ENCODE measurements around the gene RBBP8.

Gene RBBP8

DNA sequence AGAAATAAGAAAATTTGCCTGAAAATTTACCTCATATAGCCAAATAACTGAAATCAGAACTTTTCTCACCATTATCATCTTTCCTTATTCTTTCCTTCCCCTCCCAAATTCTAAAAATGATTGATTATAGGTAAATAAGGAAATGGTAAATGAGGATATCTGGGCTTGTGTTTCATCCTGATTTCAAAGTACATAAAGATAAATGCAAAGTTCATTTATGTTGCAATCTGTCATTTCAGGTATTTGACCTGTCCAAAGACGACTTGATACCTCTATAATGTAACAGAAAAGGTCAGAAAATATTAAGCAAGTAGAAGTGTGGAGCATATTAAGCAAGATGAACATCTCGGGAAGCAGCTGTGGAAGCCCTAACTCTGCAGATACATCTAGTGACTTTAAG lies 3.4 kb downstream of the RBBP8 start:
- ChIA-PET POLR2A (no interaction called here), CTCF (no interaction called here)
- WGBS (ENCODE audit: insufficient coverage): 100% methylated on average over 1 of the region's 2 CpGs
- Histone ChIP-seq H3K9me3 (ENCODE audit: control extremely low read depth in 1 of 5, control insufficient read depth in 4 of 5, insufficient read depth in 2 of 5, low read depth in 1 of 5, low read length in 4 of 5) (no peaks in the 10 kb centered on the region), H3K27me3 (replicated peaks in 2 of 5; ENCODE audit: control insufficient read depth in 4 of 5, insufficient read depth in 5 of 5, low read length in 4 of 5) (no peaks in the 10 kb centered on the region), H3K4me1 (ENCODE audit: control extremely low read depth in 1 of 4, control insufficient read depth in 4 of 4, insufficient read depth in 4 of 4, low read length in 3 of 4) (peaks cover 5 to 36% (median 19%) of the 10 kb centered on the region in 4 experiments), H3K4me3 (ENCODE audit: control insufficient read depth in 1 of 7, extremely low read depth in 1 of 7, insufficient read depth in 4 of 7, low read depth in 2 of 7, low read length in 6 of 7) (no peak overlapping the region), H3K27ac (ENCODE audit: insufficient read depth in 1 of 2, low read depth in 1 of 2, low read length in 2 of 2, poor library complexity in 1 of 2, severe bottlenecking in 2 of 2) (no peak overlapping the region), H3K36me3 (ENCODE audit: control insufficient read depth in 4 of 4, insufficient read depth in 4 of 4, low read length in 3 of 4) (peaks cover 4 to 8% (median 7%) of the 10 kb centered on the region in 4 experiments)
- DNase-seq: no peak

DNA sequence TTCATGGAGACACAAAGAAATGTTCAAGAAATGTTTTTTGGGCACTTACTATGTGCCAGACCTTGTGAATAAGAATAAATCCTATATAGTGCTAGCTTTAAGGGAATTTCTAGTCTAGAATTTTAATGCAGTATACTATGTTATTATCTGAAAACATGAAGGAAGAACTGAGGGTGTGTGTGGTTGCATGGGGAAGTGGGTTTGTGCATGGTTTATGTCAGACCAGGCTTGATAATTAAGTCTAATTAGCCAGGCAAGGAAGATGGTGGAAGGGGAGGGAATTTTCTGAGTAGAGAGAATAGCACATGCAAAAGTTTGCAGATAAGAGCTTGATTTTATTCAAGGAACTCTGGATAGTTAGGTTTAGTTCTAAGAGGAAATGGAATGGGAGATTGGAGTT lies 6.5 kb downstream of the RBBP8 start:
- H3K27ac ChIP-seq (ENCODE audit: insufficient read depth in 1 of 2, low read depth in 1 of 2, low read length in 2 of 2, poor library complexity in 1 of 2, severe bottlenecking in 2 of 2): no peak overlapping the region
- ChIA-PET POLR2A (no interaction called here), CTCF (no interaction called here)
- H3K27me3 ChIP-seq (replicated peaks in 2 of 5; ENCODE audit: control insufficient read depth in 4 of 5, insufficient read depth in 5 of 5, low read length in 4 of 5): no peaks in the 10 kb centered on the region
- H3K9me3 ChIP-seq (ENCODE audit: control extremely low read depth in 1 of 5, control insufficient read depth in 4 of 5, insufficient read depth in 2 of 5, low read depth in 1 of 5, low read length in 4 of 5): no peaks in the 10 kb centered on the region
- H3K4me1 ChIP-seq (ENCODE audit: control extremely low read depth in 1 of 4, control insufficient read depth in 4 of 4, insufficient read depth in 4 of 4, low read length in 3 of 4): peaks cover 0 to 23% (median 6%) of the 10 kb centered on the region in 4 experiments
- H3K36me3 ChIP-seq (ENCODE audit: control insufficient read depth in 4 of 4, insufficient read depth in 4 of 4, low read length in 3 of 4): peaks cover 4 to 16% (median 10%) of the 10 kb centered on the region in 4 experiments
- H3K4me3 ChIP-seq (ENCODE audit: control insufficient read depth in 1 of 7, extremely low read depth in 1 of 7, insufficient read depth in 4 of 7, low read depth in 2 of 7, low read length in 6 of 7): no peak overlapping the region
- DNase-seq: peak; percentile 8 to 66 (median 56)

GRCh38 chr18:22943847-22944246 lies 10.7 kb downstream of the RBBP8 start:
- POLR2A ChIA-PET: no interaction called here
- H3K9me3 ChIP-seq (ENCODE audit: control extremely low read depth in 1 of 5, control insufficient read depth in 4 of 5, insufficient read depth in 2 of 5, low read depth in 1 of 5, low read length in 4 of 5): no peaks in the 10 kb centered on the region
- H3K27ac ChIP-seq (ENCODE audit: insufficient read depth in 1 of 2, low read depth in 1 of 2, low read length in 2 of 2, poor library complexity in 1 of 2, severe bottlenecking in 2 of 2): no peak overlapping the region
- WGBS (ENCODE audit: insufficient coverage): 100% methylated on average over 1 of the region's 2 CpGs
- peaks cover 6 to 17% (median 7%) of the 10 kb centered on the region in 4 experiments for H3K36me3 ChIP-seq (ENCODE audit: control insufficient read depth in 4 of 4, insufficient read depth in 4 of 4, low read length in 3 of 4)
- peaks cover 0 to 7% (median 2%) of the 10 kb centered on the region in 4 experiments for H3K4me1 ChIP-seq (ENCODE audit: control extremely low read depth in 1 of 4, control insufficient read depth in 4 of 4, insufficient read depth in 4 of 4, low read length in 3 of 4)
- no peak for DNase-seq
- H3K27me3 ChIP-seq (replicated peaks in 2 of 5; ENCODE audit: control insufficient read depth in 4 of 5, insufficient read depth in 5 of 5, low read length in 4 of 5): no peaks in the 10 kb centered on the region
- CTCF ChIA-PET: interaction anchor here (2.2 kb wide), 1 partner anchor 12 kb away, joined by 5 read pairs; no protein-coding TSS in a partner anchor
- H3K4me3 ChIP-seq (ENCODE audit: control insufficient read depth in 1 of 7, extremely low read depth in 1 of 7, insufficient read depth in 4 of 7, low read depth in 2 of 7, low read length in 6 of 7): no peak overlapping the region

GRCh38 chr18:22946217-22946616 lies 13.1 kb downstream of the RBBP8 start:
- DNase-seq: no peak
- ChIA-PET POLR2A (no interaction called here), CTCF (no interaction called here)
- WGBS (ENCODE audit: insufficient coverage): 100% methylated on average over 1 of the region's 2 CpGs
- no peaks in the 10 kb centered on the region for H3K9me3 ChIP-seq (ENCODE audit: control extremely low read depth in 1 of 5, control insufficient read depth in 4 of 5, insufficient read depth in 2 of 5, low read depth in 1 of 5, low read length in 4 of 5)
- peaks cover 9 to 39% (median 22%) of the 10 kb centered on the region in 4 experiments for H3K36me3 ChIP-seq (ENCODE audit: control insufficient read depth in 4 of 4, insufficient read depth in 4 of 4, low read length in 3 of 4)
- H3K27me3 ChIP-seq (replicated peaks in 2 of 5; ENCODE audit: control insufficient read depth in 4 of 5, insufficient read depth in 5 of 5, low read length in 4 of 5): no peaks in the 10 kb centered on the region
- no peak overlapping the region for H3K27ac ChIP-seq (ENCODE audit: insufficient read depth in 1 of 2, low read depth in 1 of 2, low read length in 2 of 2, poor library complexity in 1 of 2, severe bottlenecking in 2 of 2)
- H3K4me3 ChIP-seq (ENCODE audit: control insufficient read depth in 1 of 7, extremely low read depth in 1 of 7, insufficient read depth in 4 of 7, low read depth in 2 of 7, low read length in 6 of 7): no peak overlapping the region
- no peaks in the 10 kb centered on the region for H3K4me1 ChIP-seq (ENCODE audit: control extremely low read depth in 1 of 4, control insufficient read depth in 4 of 4, insufficient read depth in 4 of 4, low read length in 3 of 4)

- H3K9me3 ChIP-seq (ENCODE audit: control extremely low read depth in 1 of 5, control insufficient read depth in 4 of 5, insufficient read depth in 2 of 5, low read depth in 1 of 5, low read length in 4 of 5): no peaks in the 10 kb centered on the region
- 100% methylated on average over 1 of the region's 2 CpGs for WGBS (ENCODE audit: insufficient coverage)
- no peaks in the 10 kb centered on the region for H3K27me3 ChIP-seq (replicated peaks in 2 of 5; ENCODE audit: control insufficient read depth in 4 of 5, insufficient read depth in 5 of 5, low read length in 4 of 5)
- POLR2A ChIA-PET: no interaction called here
- peaks cover 9 to 45% (median 22%) of the 10 kb centered on the region in 4 experiments for H3K36me3 ChIP-seq (ENCODE audit: control insufficient read depth in 4 of 4, insufficient read depth in 4 of 4, low read length in 3 of 4)
- CTCF ChIA-PET: interaction anchor here (1.0 kb wide), 1 partner anchor 18 kb away, joined by 4 read pairs; no protein-coding TSS in a partner anchor
- no peak overlapping the region for H3K4me3 ChIP-seq (ENCODE audit: control insufficient read depth in 1 of 7, extremely low read depth in 1 of 7, insufficient read depth in 4 of 7, low read depth in 2 of 7, low read length in 6 of 7)
- no peaks in the 10 kb centered on the region for H3K4me1 ChIP-seq (ENCODE audit: control extremely low read depth in 1 of 4, control insufficient read depth in 4 of 4, insufficient read depth in 4 of 4, low read length in 3 of 4)
- no peak for DNase-seq
- H3K27ac ChIP-seq (ENCODE audit: insufficient read depth in 1 of 2, low read depth in 1 of 2, low read length in 2 of 2, poor library complexity in 1 of 2, severe bottlenecking in 2 of 2): no peak overlapping the region
Observed at GRCh38 chr18:22946846-22947245, 13.7 kb downstream of the RBBP8 start.

DNA sequence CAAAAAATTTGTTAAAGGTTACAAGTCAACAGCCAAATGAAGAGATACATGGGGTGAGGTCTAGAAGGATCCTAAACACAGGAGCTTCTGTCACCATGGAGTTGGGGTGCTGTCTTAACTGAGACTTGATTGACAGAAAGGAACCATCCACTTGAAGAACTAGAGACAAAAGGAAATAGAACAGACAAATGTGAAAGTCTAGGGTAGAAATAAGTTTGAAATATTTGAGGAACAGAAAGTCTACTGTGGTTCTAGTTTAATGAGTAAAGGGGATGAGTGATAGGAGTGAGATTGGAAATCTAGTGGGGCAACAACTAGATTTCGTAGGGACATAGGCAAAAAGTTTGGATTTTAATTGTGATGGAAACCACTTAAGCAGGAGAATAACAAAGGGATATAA lies 18.7 kb downstream of the RBBP8 start:
- Histone ChIP-seq H3K27ac (ENCODE audit: insufficient read depth in 1 of 2, low read depth in 1 of 2, low read length in 2 of 2, poor library complexity in 1 of 2, severe bottlenecking in 2 of 2) (no peak overlapping the region), H3K27me3 (replicated peaks in 2 of 5; ENCODE audit: control insufficient read depth in 4 of 5, insufficient read depth in 5 of 5, low read length in 4 of 5) (no peaks in the 10 kb centered on the region), H3K4me1 (ENCODE audit: control extremely low read depth in 1 of 4, control insufficient read depth in 4 of 4, insufficient read depth in 4 of 4, low read length in 3 of 4) (peaks cover 0 to 7% (median 0%) of the 10 kb centered on the region in 4 experiments), H3K9me3 (ENCODE audit: control extremely low read depth in 1 of 5, control insufficient read depth in 4 of 5, insufficient read depth in 2 of 5, low read depth in 1 of 5, low read length in 4 of 5) (no peaks in the 10 kb centered on the region), H3K36me3 (ENCODE audit: control insufficient read depth in 4 of 4, insufficient read depth in 4 of 4, low read length in 3 of 4) (peaks cover 19 to 68% (median 40%) of the 10 kb centered on the region in 4 experiments), H3K4me3 (ENCODE audit: control insufficient read depth in 1 of 7, extremely low read depth in 1 of 7, insufficient read depth in 4 of 7, low read depth in 2 of 7, low read length in 6 of 7) (no peak overlapping the region)
- WGBS (ENCODE audit: insufficient coverage): 83% methylated on average over 1 of the region's 1 CpG
- ChIA-PET CTCF (no interaction called here), POLR2A (no interaction called here)
- DNase-seq: no peak

GRCh38 chr18:22952525-22952924 lies 19.4 kb downstream of the RBBP8 start:
- CTCF ChIA-PET: interaction anchor here (0.9 kb wide), 1 partner anchor 24 kb away, joined by 3 read pairs; no protein-coding TSS in a partner anchor
- Histone ChIP-seq H3K4me3 (ENCODE audit: control insufficient read depth in 1 of 7, extremely low read depth in 1 of 7, insufficient read depth in 4 of 7, low read depth in 2 of 7, low read length in 6 of 7) (no peak overlapping the region), H3K36me3 (ENCODE audit: control insufficient read depth in 4 of 4, insufficient read depth in 4 of 4, low read length in 3 of 4) (peaks cover 19 to 71% (median 39%) of the 10 kb centered on the region in 4 experiments), H3K4me1 (ENCODE audit: control extremely low read depth in 1 of 4, control insufficient read depth in 4 of 4, insufficient read depth in 4 of 4, low read length in 3 of 4) (peaks cover 0 to 7% (median 0%) of the 10 kb centered on the region in 4 experiments), H3K27ac (ENCODE audit: insufficient read depth in 1 of 2, low read depth in 1 of 2, low read length in 2 of 2, poor library complexity in 1 of 2, severe bottlenecking in 2 of 2) (no peak overlapping the region), H3K9me3 (ENCODE audit: control extremely low read depth in 1 of 5, control insufficient read depth in 4 of 5, insufficient read depth in 2 of 5, low read depth in 1 of 5, low read length in 4 of 5) (no peaks in the 10 kb centered on the region), H3K27me3 (replicated peaks in 2 of 5; ENCODE audit: control insufficient read depth in 4 of 5, insufficient read depth in 5 of 5, low read length in 4 of 5) (no peaks in the 10 kb centered on the region)
- no CpG with 5 or more reads among the region's 3 CpGs for WGBS (ENCODE audit: insufficient coverage)
- DNase-seq: no peak
- POLR2A ChIA-PET: no interaction called here
